Measurements from ENCODE around the gene DNAJC28.

Gene DNAJC28

GRCh38 chr21:33480481-33481103, 10.9 kb downstream of the DNAJC28 start:
- H3K36me3 Mint-ChIP-seq (ENCODE audit: low read depth) = no peaks in the 10 kb centered on the region
- H3K27ac Mint-ChIP-seq = peak overlapping the region; percentile 96 to 99 (median 98)
- peaks cover 15% of the 10 kb centered on the region for H3K4me1 Mint-ChIP-seq
- peak overlapping the region; percentile 86 to 95 (median 92) for H3K4me3 Mint-ChIP-seq
- TF ChIP-seq CTCF (IDR thresholded peaks at IDR 0.05; ENCODE audit: unreplicated experiment in 3 of 3) = no peak
- no peaks in the 10 kb centered on the region for H3K27me3 Mint-ChIP-seq (ENCODE audit: low read depth)
- H3K9me3 Mint-ChIP-seq = no peaks in the 10 kb centered on the region

GRCh38 chr21:33479679-33480480, 11.6 kb downstream of the DNAJC28 start, which contains the start of gene TMEM50B:
TSS of gene TMEM50B (minus strand) at chr21:33479974. CDS start at chr21:33468885, 11,089 bp downstream.
- peak; percentile 39 to 58 (median 54) for TF ChIP-seq CTCF (IDR thresholded peaks at IDR 0.05; ENCODE audit: unreplicated experiment in 3 of 3)
- Mint-ChIP-seq H3K4me1 (peaks cover 15% of the 10 kb centered on the region), H3K4me3 (peak within 1 kb of the TSS; percentile 86 to 95 (median 92)), H3K9me3 (no peaks in the 10 kb centered on the region), H3K27me3 (ENCODE audit: low read depth) (no peaks in the 10 kb centered on the region), H3K27ac (peak within 1 kb of the TSS; percentile 96 to 99 (median 98)), H3K36me3 (ENCODE audit: low read depth) (no peaks in the 10 kb centered on the region)

GRCh38 chr21:33478935-33479678, 12.4 kb downstream of the DNAJC28 start:
- Mint-ChIP-seq H3K4me3 (peak overlapping the region; percentile 85 to 93 (median 90)), H3K9me3 (no peaks in the 10 kb centered on the region), H3K27ac (peak overlapping the region; percentile 73 to 92 (median 81)), H3K36me3 (ENCODE audit: low read depth) (no peaks in the 10 kb centered on the region), H3K4me1 (peaks cover 15% of the 10 kb centered on the region), H3K27me3 (ENCODE audit: low read depth) (no peaks in the 10 kb centered on the region)
- peak in 1 of 3 experiments; percentile 6 for TF ChIP-seq CTCF (IDR thresholded peaks at IDR 0.05; ENCODE audit: unreplicated experiment in 3 of 3)

- peak overlapping the region; percentile 85 to 93 (median 90) for H3K4me3 Mint-ChIP-seq
- no peak for TF ChIP-seq CTCF (IDR thresholded peaks at IDR 0.05; ENCODE audit: unreplicated experiment in 3 of 3)
- peak overlapping the region; percentile 73 to 92 (median 81) for H3K27ac Mint-ChIP-seq
- peaks cover 6% of the 10 kb centered on the region for H3K36me3 Mint-ChIP-seq (ENCODE audit: low read depth)
- peaks cover 15% of the 10 kb centered on the region for H3K4me1 Mint-ChIP-seq
- H3K27me3 Mint-ChIP-seq (ENCODE audit: low read depth) = no peaks in the 10 kb centered on the region
- peaks cover 5% of the 10 kb centered on the region for H3K9me3 Mint-ChIP-seq
These were observed 13.3 kb downstream of the DNAJC28 start for GRCh38 chr21:33478182-33478581.

- peaks cover 11% of the 10 kb centered on the region for H3K36me3 Mint-ChIP-seq (ENCODE audit: low read depth)
- peak overlapping the region; percentile 72 to 76 (median 73) for H3K4me3 Mint-ChIP-seq
- H3K4me1 Mint-ChIP-seq = peaks cover 15% of the 10 kb centered on the region
- no peaks in the 10 kb centered on the region for H3K27me3 Mint-ChIP-seq (ENCODE audit: low read depth)
- peaks cover 5% of the 10 kb centered on the region for H3K9me3 Mint-ChIP-seq
- TF ChIP-seq CTCF (IDR thresholded peaks at IDR 0.05; ENCODE audit: unreplicated experiment in 3 of 3) = no peak
- H3K27ac Mint-ChIP-seq = no peak overlapping the region
These were observed 14.4 kb downstream of the DNAJC28 start for GRCh38 chr21:33477066-33477465.
